Retina (tissue), 1 donor: ENCODE data around the gene DSN1.

Experiments
- DNase-seq: peaks from one replicate; pipeline ENCODE4 v3.0.0-alpha.2; 2016

Gene DSN1

GRCh38 chr20:36752582-36752981 lies 21.0 kb downstream of the DSN1 start:
- no peak for DNase-seq

- peak; percentile 85 for DNase-seq
These were observed 27.5 kb downstream of the DSN1 start, which contains the start of gene NDRG3 for GRCh38 chr20:36745927-36746659. Gene NDRG3 (minus strand): TSS chr20:36746090. CDS start chr20:36721735, 24,355 bp downstream.

DNA sequence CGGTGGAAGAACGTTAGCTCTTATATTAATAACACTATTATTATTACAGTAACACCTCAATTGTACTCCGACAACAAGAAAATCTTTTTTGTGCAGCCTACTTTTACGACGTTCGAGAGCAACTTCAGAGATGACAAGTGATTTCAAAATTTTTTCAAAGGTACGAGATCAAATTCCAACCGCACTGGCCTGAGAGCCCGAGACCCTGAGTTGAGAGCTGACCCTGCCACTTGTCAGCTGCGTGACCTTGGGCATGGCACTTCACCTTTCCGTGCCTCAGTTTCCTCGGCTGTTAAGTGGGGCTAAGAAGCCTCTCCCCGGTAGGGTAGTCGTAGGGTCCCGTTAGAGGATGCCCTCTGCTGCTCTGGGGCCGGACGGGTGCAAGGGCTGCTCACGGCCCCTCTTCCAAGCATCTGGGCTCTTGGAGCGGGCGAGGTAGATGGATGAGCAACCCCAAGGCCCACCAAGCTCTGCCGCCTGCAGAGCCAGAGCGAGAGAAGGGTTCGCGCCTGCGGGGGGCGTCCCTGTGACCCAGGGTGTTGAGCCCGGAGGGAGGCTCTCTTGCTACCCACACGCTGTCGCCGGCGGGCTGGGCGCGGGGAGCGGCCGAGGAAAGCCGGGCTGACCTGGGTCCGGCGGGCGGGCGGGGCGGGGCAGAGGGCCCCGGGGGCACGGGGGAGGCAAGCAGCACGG lies 28.2 kb downstream of the DSN1 start:
- DNase-seq = peak; percentile 62

- DNase-seq = no peak
These were observed 28.8 kb downstream of the DSN1 start for GRCh38 chr20:36744764-36745191.

GRCh38 chr20:36744243-36744642 lies 29.3 kb downstream of the DSN1 start:
- DNase-seq = no peak

GRCh38 chr20:36742558-36742957 lies 31.0 kb downstream of the DSN1 start:
- DNase-seq = no peak

- peak; percentile 42 for DNase-seq
These were observed 32.5 kb downstream of the DSN1 start for GRCh38 chr20:36741072-36741471.

GRCh38 chr20:36737183-36737499 lies 36.4 kb downstream of the DSN1 start:
- DNase-seq = no peak

DNA sequence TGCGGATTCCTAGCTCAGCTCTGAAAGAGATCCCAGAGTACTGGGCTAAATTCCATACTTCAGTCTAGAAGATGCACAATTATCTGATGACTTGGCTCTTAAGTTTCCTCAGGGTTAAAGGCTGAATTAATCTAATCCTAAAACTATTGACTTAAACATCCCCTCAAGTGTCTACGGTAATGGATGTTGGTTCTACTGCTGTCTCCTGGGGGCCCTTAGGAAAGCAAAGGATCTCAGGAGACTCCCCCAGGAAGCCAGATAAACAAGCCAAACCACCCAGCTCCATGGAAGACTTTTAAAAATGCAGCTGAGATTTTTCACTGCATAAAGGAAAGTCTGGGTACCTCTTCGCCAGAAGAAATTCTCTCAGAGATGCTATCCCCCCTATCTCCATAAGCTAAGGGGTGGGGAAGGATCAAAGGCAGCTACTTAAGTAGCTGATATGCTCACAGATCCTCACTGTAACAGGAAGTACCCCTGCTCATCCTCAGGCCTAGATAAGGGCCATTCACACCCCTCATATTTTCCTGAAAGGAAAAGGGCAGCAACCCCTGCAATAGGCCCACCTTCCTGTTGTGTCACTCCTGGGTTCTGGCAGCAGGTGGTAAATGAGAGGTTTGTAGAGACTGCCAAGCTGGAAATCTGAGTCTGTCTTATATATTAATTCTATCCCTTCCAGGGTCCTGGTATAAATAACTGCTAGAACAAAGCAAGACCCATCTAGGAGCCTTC lies 36.9 kb downstream of the DSN1 start:
- no peak for DNase-seq

- DNase-seq = no peak
These were observed 41.1 kb downstream of the DSN1 start for GRCh38 chr20:36732456-36732855.

- DNase-seq = no peak
These were observed 44.6 kb downstream of the DSN1 start for GRCh38 chr20:36728986-36729385.

GRCh38 chr20:36726168-36726567 lies 47.4 kb downstream of the DSN1 start:
- no peak for DNase-seq

DNA sequence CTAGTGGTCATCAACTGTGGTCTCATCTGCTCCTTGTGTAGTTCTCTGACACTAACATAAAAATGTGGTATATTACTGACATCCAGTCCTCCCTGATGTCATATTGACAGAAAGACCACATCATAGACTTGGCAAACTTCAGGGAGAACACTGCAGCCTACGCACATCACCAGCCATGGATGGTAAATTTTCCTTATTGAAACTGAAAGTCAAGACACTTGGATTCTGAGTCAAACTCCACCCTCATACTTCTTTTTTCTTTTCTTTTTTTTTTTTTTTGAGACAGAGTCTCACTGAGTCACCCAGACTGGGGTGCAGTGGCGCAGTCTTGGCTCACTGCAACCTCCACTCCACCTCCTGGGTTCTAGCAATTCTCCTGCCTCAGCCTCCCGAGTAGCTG lies 53.1 kb downstream of the DSN1 start:
- no peak for DNase-seq

DNA sequence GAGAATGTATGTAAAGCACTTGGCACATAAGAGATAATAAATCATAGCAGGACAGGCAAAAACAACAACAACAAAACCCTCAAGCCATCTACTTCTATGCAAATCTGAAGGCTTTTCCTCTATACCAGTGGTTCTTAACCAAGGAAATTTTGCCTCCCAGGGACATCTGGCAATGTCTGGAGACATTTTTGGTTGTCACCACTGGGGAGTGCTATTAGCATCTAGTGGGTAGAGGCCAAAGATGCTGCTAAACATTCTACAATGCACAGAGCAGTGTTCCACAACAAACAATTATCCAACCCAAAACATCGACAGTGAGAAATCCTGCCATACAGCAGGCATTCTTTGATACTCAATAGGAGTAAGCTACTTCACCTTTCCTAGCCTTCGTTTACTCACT lies 55.9 kb downstream of the DSN1 start:
- no peak for DNase-seq

DNA sequence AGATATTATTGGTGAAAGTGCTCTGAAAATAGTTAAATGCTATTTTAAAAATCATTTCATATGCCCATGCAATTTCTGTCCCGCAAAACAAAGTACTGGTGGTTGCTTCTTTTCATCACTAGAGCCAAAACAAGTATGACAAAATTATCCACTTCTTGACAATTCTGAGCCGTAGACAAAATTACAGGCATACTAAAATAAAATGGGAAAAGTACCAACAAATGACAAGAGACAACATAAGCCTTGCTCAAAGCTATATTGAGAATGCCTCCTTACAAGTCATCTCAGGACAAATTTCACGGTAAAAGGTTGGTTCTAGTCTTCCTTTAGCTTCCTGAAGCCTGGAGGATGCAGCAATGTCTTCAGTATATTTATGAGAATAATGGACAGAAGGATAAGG lies 56.5 kb downstream of the DSN1 start:
- no peak for DNase-seq

- no peak for DNase-seq
These were observed 60.8 kb downstream of the DSN1 start for GRCh38 chr20:36712775-36713174.

GRCh38 chr20:36709126-36709525 lies 64.4 kb downstream of the DSN1 start:
- DNase-seq = no peak

DNA sequence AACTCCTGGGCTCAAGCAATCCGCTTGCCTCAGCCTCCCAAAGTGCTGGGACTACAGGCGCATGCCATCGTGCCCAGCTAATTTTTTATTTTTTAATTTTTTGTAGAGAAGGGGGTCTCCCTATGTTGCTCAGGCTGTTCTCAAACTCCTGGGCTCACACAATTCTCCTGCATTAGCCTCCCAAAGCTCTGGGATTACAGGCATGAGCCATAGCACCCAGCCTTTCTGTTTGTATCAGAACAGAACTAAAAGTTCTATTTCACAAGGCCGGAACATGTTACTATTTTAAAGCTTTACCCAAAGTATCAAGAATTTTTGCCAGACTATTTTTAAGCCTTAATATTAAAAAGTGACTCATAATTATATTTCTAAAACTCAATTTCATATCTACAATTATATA lies 70.0 kb downstream of the DSN1 start:
- DNase-seq = no peak
